OCI-LY3 (cell line): ENCODE results near the gene STK4.

ENCODE experiments used
- H2AFZ ChIP-seq: fragments of 200-600, 300-600 bp; shearing (Covaris generic); 2 replicates; pipeline ENCODE4 v1.6.0; 2014; ENCODE audit warnings: antibody characterized with exemption, low read depth, low read length
- H3K27ac ChIP-seq: fragments of 200-600, 300-600 bp; sonication (generic); 2 replicates; pipeline ENCODE4 v1.5.1; 2014; ENCODE audit warnings: mild to moderate bottlenecking, low read length, moderate library complexity, mixed read lengths
- H3K27me3 ChIP-seq: fragments of 200-600, 300-600 bp; sonication (generic); 2 replicates; pipeline ENCODE4 v1.6.1; 2014; ENCODE audit warnings: low read depth, low read length, mixed read lengths
- H3K36me3 ChIP-seq: fragments of 200-600, 300-600 bp; sonication (generic); replicated peaks from 2 replicates; pipeline ENCODE3; 2014; ENCODE audit warnings: low read depth, low read length, mixed read lengths
- H3K4me1 ChIP-seq: fragments of 300-600, 200-600 bp; sonication (generic); 2 replicates; pipeline ENCODE4 v1.6.1; 2014; ENCODE audit warnings: low read length, mixed read lengths
- H3K4me2 ChIP-seq: fragments of 200-600, 300-600 bp; sonication (generic); 2 replicates; pipeline ENCODE4 v1.6.1; 2014; ENCODE audit warnings: low read length, mixed read lengths
- H3K4me3 ChIP-seq: fragments of 300-600, 200-600 bp; sonication (generic); 2 replicates; pipeline ENCODE4 v1.5.1; 2014; ENCODE audit warnings: antibody characterized with exemption, mild to moderate bottlenecking, low read length, moderate library complexity
- H3K79me2 ChIP-seq: fragments of 300-600, 200-600 bp; shearing (Covaris generic); 2 replicates; pipeline ENCODE4 v1.6.1; 2014; ENCODE audit warnings: mild to moderate bottlenecking, low read length, mixed read lengths
- H3K9ac ChIP-seq: fragments of 300-600, 200-600 bp; shearing (Covaris generic); 2 replicates; pipeline ENCODE4 v1.6.0; 2014; ENCODE audit warnings: mild to moderate bottlenecking, low read length, moderate library complexity
- H3K9me3 ChIP-seq: fragments of 200-600, 300-600 bp; shearing (Covaris generic); 2 replicates; pipeline ENCODE4 v1.6.1; 2014; ENCODE audit warnings: low read length, mixed read lengths; ENCODE audit not compliant: insufficient read depth
- H4K20me1 ChIP-seq: fragments of 200-600, 300-600 bp; sonication (generic); 2 replicates; pipeline ENCODE4 v1.6.1; 2016; ENCODE audit warnings: low read length, mixed read lengths; ENCODE audit not compliant: insufficient read depth
- CTCF ChIP-seq: fragments of 200-600, 300-600 bp; sonication (generic); IDR thresholded peaks from 2 replicates; pipeline ENCODE4 v1.5.1; 2014; ENCODE audit warnings: antibody characterized with exemption, low read length, low read depth
- EZH2phosphoT487 ChIP-seq: fragments of 200-600 bp; shearing (Covaris generic); IDR thresholded peaks from 2 replicates; pipeline ENCODE4 v1.6.1; 2018; ENCODE audit warnings: antibody characterized with exemption, mixed run types, low read depth

The STK4 gene

GRCh38 chr20:44973053-44973452, 6.7 kb downstream of the STK4 start:
- Histone ChIP-seq H3K79me2 (peaks cover 96% of the 10 kb centered on the region), H3K9me3 (no peaks in the 10 kb centered on the region), H3K4me1 (peaks cover 77% of the 10 kb centered on the region), H2AFZ (no peak overlapping the region), H4K20me1 (peaks cover 37% of the 10 kb centered on the region), H3K36me3 (peaks cover 68% of the 10 kb centered on the region), H3K27ac (peak overlapping the region; percentile 92), H3K4me2 (peak overlapping the region; percentile 92), H3K4me3 (peak overlapping the region; percentile 84), H3K9ac (peak overlapping the region; percentile 95), H3K27me3 (no peaks in the 10 kb centered on the region)
- TF ChIP-seq CTCF (no peak), EZH2phosphoT487 (no peak)

GRCh38 chr20:44976698-44977097, 10.4 kb downstream of the STK4 start:
- peak overlapping the region; percentile 92 for H3K27ac ChIP-seq
- H4K20me1 ChIP-seq, result peaks cover 64% of the 10 kb centered on the region
- H3K9ac ChIP-seq, result no peak overlapping the region
- H3K79me2 ChIP-seq, result peaks cover 100% of the 10 kb centered on the region
- peaks cover 82% of the 10 kb centered on the region for H3K36me3 ChIP-seq
- TF ChIP-seq CTCF, result no peak
- no peak for TF ChIP-seq EZH2phosphoT487
- H3K27me3 ChIP-seq, result no peaks in the 10 kb centered on the region
- H3K9me3 ChIP-seq, result no peaks in the 10 kb centered on the region
- no peak overlapping the region for H2AFZ ChIP-seq
- peaks cover 80% of the 10 kb centered on the region for H3K4me1 ChIP-seq
- no peak overlapping the region for H3K4me3 ChIP-seq
- H3K4me2 ChIP-seq, result peak overlapping the region; percentile 66

DNA sequence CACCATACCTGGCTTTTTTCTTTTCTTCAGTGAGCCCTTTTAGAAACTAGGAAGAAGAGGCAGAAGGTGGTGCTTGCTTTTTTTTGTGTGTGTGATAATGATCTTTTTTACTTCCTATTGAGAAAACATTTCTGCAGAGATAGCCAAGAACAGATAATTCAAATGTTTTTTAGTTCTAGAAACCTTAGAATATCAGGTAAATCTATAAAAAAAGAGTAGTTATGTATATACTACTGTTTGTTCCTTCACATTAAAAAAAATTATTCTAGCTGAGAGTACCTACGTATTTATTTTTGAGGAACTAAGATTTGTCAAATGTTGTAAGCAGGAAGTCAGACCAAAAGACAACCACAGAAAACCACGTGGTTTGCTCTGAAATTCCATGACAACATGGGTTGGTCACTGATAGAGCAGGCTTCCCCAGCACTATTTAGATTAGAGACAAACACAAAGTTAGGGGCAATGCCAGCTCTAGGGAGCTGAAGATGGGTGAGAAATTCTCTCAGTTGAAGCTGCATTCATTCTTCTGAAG, 12.8 kb downstream of the STK4 start:
- Histone ChIP-seq H3K4me1 (peaks cover 60% of the 10 kb centered on the region), H3K79me2 (peaks cover 100% of the 10 kb centered on the region), H3K4me3 (peak overlapping the region; percentile 51), H4K20me1 (peaks cover 84% of the 10 kb centered on the region), H3K36me3 (peaks cover 82% of the 10 kb centered on the region), H3K27me3 (no peaks in the 10 kb centered on the region), H3K9me3 (no peaks in the 10 kb centered on the region), H3K9ac (peak overlapping the region; percentile 56), H3K27ac (peak overlapping the region; percentile 92), H3K4me2 (peak overlapping the region; percentile 66), H2AFZ (no peak overlapping the region)
- TF ChIP-seq EZH2phosphoT487 (no peak), CTCF (no peak)

GRCh38 chr20:44981736-44982406, 15.6 kb downstream of the STK4 start:
- H3K79me2 ChIP-seq, result peaks cover 100% of the 10 kb centered on the region
- H3K9ac ChIP-seq, result no peak overlapping the region
- H3K9me3 ChIP-seq, result no peaks in the 10 kb centered on the region
- no peak overlapping the region for H2AFZ ChIP-seq
- TF ChIP-seq EZH2phosphoT487, result no peak
- TF ChIP-seq CTCF, result no peak
- H3K4me3 ChIP-seq, result no peak overlapping the region
- no peaks in the 10 kb centered on the region for H3K27me3 ChIP-seq
- no peak overlapping the region for H3K4me2 ChIP-seq
- H3K4me1 ChIP-seq, result peaks cover 34% of the 10 kb centered on the region
- H4K20me1 ChIP-seq, result peaks cover 88% of the 10 kb centered on the region
- peaks cover 82% of the 10 kb centered on the region for H3K36me3 ChIP-seq
- H3K27ac ChIP-seq, result no peak overlapping the region
